T-helper 9 cell (primary cell): Measurements from ENCODE around the gene ADGRF3.
"Not testable (repeated sequence)": the region's sequence is repeated elsewhere in the genome, so short reads cannot be mapped to it uniquely, and the experiment has no call there.

Experiments used
- DNase-seq: peaks from one replicate; pipeline ENCODE4 v3.0.0-alpha.2; 2020

Gene ADGRF3

GRCh38 chr2:26317377-26318105 lies 29.0 kb downstream of the ADGRF3 start:
- DNase-seq = no peak

GRCh38 chr2:26316845-26317244 lies 29.7 kb downstream of the ADGRF3 start:
- no peak for DNase-seq

- no peak for DNase-seq
These were observed 30.5 kb downstream of the ADGRF3 start for GRCh38 chr2:26316041-26316440.

- DNase-seq = no peak
These were observed 32.3 kb downstream of the ADGRF3 start for GRCh38 chr2:26314243-26314642.

- DNase-seq = no peak
These were observed 33.1 kb downstream of the ADGRF3 start for GRCh38 chr2:26313446-26313845.

GRCh38 chr2:26312471-26312870 lies 34.1 kb downstream of the ADGRF3 start:
- DNase-seq = no peak

GRCh38 chr2:26309921-26310320 lies 36.7 kb downstream of the ADGRF3 start:
- no peak for DNase-seq

GRCh38 chr2:26305540-26305939 lies 41.0 kb downstream of the ADGRF3 start:
- no peak for DNase-seq

- DNase-seq = not testable (repeated sequence)
These were observed 41.5 kb downstream of the ADGRF3 start for GRCh38 chr2:26305094-26305493.

GRCh38 chr2:26302846-26303245 lies 43.7 kb downstream of the ADGRF3 start:
- no peak for DNase-seq

- no peak for DNase-seq
These were observed 46.2 kb downstream of the ADGRF3 start for GRCh38 chr2:26300234-26300925.

GRCh38 chr2:26299471-26300101 lies 47.0 kb downstream of the ADGRF3 start:
- DNase-seq = no peak

GRCh38 chr2:26298638-26299393 lies 47.8 kb downstream of the ADGRF3 start:
- DNase-seq = no peak

GRCh38 chr2:26298286-26298637 lies 48.3 kb downstream of the ADGRF3 start:
- DNase-seq = no peak

GRCh38 chr2:26297061-26297460 lies 49.5 kb downstream of the ADGRF3 start:
- DNase-seq = no peak

GRCh38 chr2:26295511-26295910 lies 51.1 kb downstream of the ADGRF3 start:
- DNase-seq = no peak

GRCh38 chr2:26292646-26293045 lies 53.9 kb downstream of the ADGRF3 start:
- no peak for DNase-seq

- no peak for DNase-seq
These were observed 56.6 kb downstream of the ADGRF3 start for GRCh38 chr2:26290001-26290400.

- DNase-seq = no peak
These were observed 60.7 kb downstream of the ADGRF3 start for GRCh38 chr2:26285931-26286330.

GRCh38 chr2:26284132-26284531 lies 62.5 kb downstream of the ADGRF3 start:
- DNase-seq = no peak

- DNase-seq = no peak
These were observed 63.0 kb downstream of the ADGRF3 start for GRCh38 chr2:26283606-26284005.

- DNase-seq = no peak
These were observed 65.4 kb downstream of the ADGRF3 start for GRCh38 chr2:26281226-26281625.

- DNase-seq = no peak
These were observed 66.7 kb downstream of the ADGRF3 start for GRCh38 chr2:26279886-26280285.
